GM21367 (cell line): Measurements from ENCODE around the gene FGD4.
"Not testable (repeated sequence)": the region's sequence is repeated elsewhere in the genome, so short reads cannot be mapped to it uniquely, and the experiment has no call there.

Experiments
- ATAC-seq: cut with Tn5 transposase; IDR thresholded peaks from one replicate; pipeline ENCODE4 v1.9.1; 2021; ENCODE audit not compliant: unreplicated experiment

Gene FGD4

GRCh38 chr12:32551058-32551457 lies 151.7 kb downstream of the FGD4 start:
- ATAC-seq = no peak

GRCh38 chr12:32558903-32559302 lies 159.5 kb downstream of the FGD4 start:
- ATAC-seq = peak; percentile 98

- peak; percentile 1 for ATAC-seq
Observed at GRCh38 chr12:32559434-32559833, 160.1 kb downstream of the FGD4 start.

GRCh38 chr12:32560520-32560919 lies 161.2 kb downstream of the FGD4 start:
- no peak for ATAC-seq

GRCh38 chr12:32561931-32562341 lies 162.6 kb downstream of the FGD4 start:
- no peak for ATAC-seq

- not testable (repeated sequence) for ATAC-seq
Observed at GRCh38 chr12:32562413-32562812, 163.1 kb downstream of the FGD4 start.

- no peak for ATAC-seq
Observed at GRCh38 chr12:32566663-32567295, 167.4 kb downstream of the FGD4 start.

GRCh38 chr12:32567296-32567674 lies 167.9 kb downstream of the FGD4 start:
- no peak for ATAC-seq

GRCh38 chr12:32568228-32568627 lies 168.9 kb downstream of the FGD4 start:
- ATAC-seq = no peak

GRCh38 chr12:32569259-32569658 lies 169.9 kb downstream of the FGD4 start:
- ATAC-seq = no peak

GRCh38 chr12:32574585-32574984 lies 175.2 kb downstream of the FGD4 start:
- no peak for ATAC-seq

GRCh38 chr12:32577328-32577727 lies 178.0 kb downstream of the FGD4 start:
- ATAC-seq = no peak

GRCh38 chr12:32583534-32583933 lies 184.2 kb downstream of the FGD4 start:
- ATAC-seq = no peak

GRCh38 chr12:32585680-32586079 lies 186.3 kb downstream of the FGD4 start:
- no peak for ATAC-seq

GRCh38 chr12:32586390-32586789 lies 187.0 kb downstream of the FGD4 start:
- ATAC-seq = no peak

- no peak for ATAC-seq
Observed at GRCh38 chr12:32587581-32588495, 188.5 kb downstream of the FGD4 start.

GRCh38 chr12:32588604-32589003 lies 189.2 kb downstream of the FGD4 start:
- ATAC-seq = no peak

GRCh38 chr12:32589165-32589865 lies 190.0 kb downstream of the FGD4 start:
- no peak for ATAC-seq

- ATAC-seq = no peak
Observed at GRCh38 chr12:32595251-32595650, 195.9 kb downstream of the FGD4 start.

- ATAC-seq = no peak
Observed at GRCh38 chr12:32596030-32596429, 196.7 kb downstream of the FGD4 start.

- ATAC-seq = no peak
Observed at GRCh38 chr12:32598688-32599087, 199.3 kb downstream of the FGD4 start.

- ATAC-seq = no peak
Observed at GRCh38 chr12:32600681-32601080, 201.3 kb downstream of the FGD4 start.
